NCI-H1105 treated with DMSO at 0.1 percent for 48 hours (cell line): ENCODE measurements around the gene AVL9.
"Not testable (repeated sequence)": the region's sequence is repeated elsewhere in the genome, so short reads cannot be mapped to it uniquely, and the experiment has no call there.

Experiments
- DNase-seq: peaks from one replicate; lab custom pipeline; 2025; lab: John Stamatoyannopoulos, UW

Gene AVL9

GRCh38 chr7:32591938-32592337 is 96.6 kb downstream of the AVL9 start:
- no peak for DNase-seq

- no peak for DNase-seq
These were observed 97.4 kb downstream of the AVL9 start for GRCh38 chr7:32592701-32593100.

- DNase-seq, result no peak
These were observed 99.7 kb downstream of the AVL9 start for GRCh38 chr7:32594965-32595490.

GRCh38 chr7:32601196-32601595 is 105.9 kb downstream of the AVL9 start:
- DNase-seq, result not testable (repeated sequence)

- DNase-seq, result no peak
These were observed 107.2 kb downstream of the AVL9 start for GRCh38 chr7:32602470-32602869.

- not testable (repeated sequence) for DNase-seq
These were observed 108.2 kb downstream of the AVL9 start for GRCh38 chr7:32603492-32603891.

GRCh38 chr7:32604047-32604446 is 108.8 kb downstream of the AVL9 start:
- DNase-seq, result not testable (repeated sequence)

- DNase-seq, result no peak
These were observed 109.7 kb downstream of the AVL9 start for GRCh38 chr7:32605032-32605431.

GRCh38 chr7:32609463-32609862 is 114.2 kb downstream of the AVL9 start:
- DNase-seq, result no peak

GRCh38 chr7:32611201-32612099 is 116.2 kb downstream of the AVL9 start:
- no peak for DNase-seq

GRCh38 chr7:32616625-32617024 is 121.3 kb downstream of the AVL9 start:
- no peak for DNase-seq

- no peak for DNase-seq
These were observed 123.2 kb downstream of the AVL9 start for GRCh38 chr7:32618470-32618869.

- no peak for DNase-seq
These were observed 123.7 kb downstream of the AVL9 start for GRCh38 chr7:32618987-32619386.

GRCh38 chr7:32619416-32619815 is 124.1 kb downstream of the AVL9 start:
- not testable (repeated sequence) for DNase-seq

- no peak for DNase-seq
These were observed 135.7 kb downstream of the AVL9 start for GRCh38 chr7:32631021-32631420.

- DNase-seq, result not testable (repeated sequence)
These were observed 136.6 kb downstream of the AVL9 start for GRCh38 chr7:32631590-32632497.

- DNase-seq, result not testable (repeated sequence)
These were observed 138.2 kb downstream of the AVL9 start for GRCh38 chr7:32633446-32633845.

- DNase-seq, result not testable (repeated sequence)
These were observed 139.6 kb downstream of the AVL9 start for GRCh38 chr7:32634798-32635393.

GRCh38 chr7:32636725-32637462 is 141.6 kb downstream of the AVL9 start:
- DNase-seq, result not testable (repeated sequence)

- not testable (repeated sequence) for DNase-seq
These were observed 142.3 kb downstream of the AVL9 start for GRCh38 chr7:32637611-32638010.
